ENCODE results near the gene PTPRR.
"Not testable (repeated sequence)": the region's sequence is repeated elsewhere in the genome, so short reads cannot be mapped to it uniquely, and the experiment has no call there.

Gene PTPRR

GRCh38 chr12:70741256-70741655, 179.3 kb downstream of the PTPRR start:
- H3K4me1 ChIP-seq (ENCODE audit: control insufficient read depth in 2 of 2, insufficient read depth in 2 of 2, low read length in 2 of 2) = peaks cover 10 to 12% of the 10 kb centered on the region in 2 donors
- no peaks in the 10 kb centered on the region for H3K36me3 ChIP-seq (ENCODE audit: control insufficient read depth in 2 of 2, insufficient read depth in 2 of 2, low read length in 2 of 2)
- H3K9ac ChIP-seq (ENCODE audit: low read depth in 1 of 2, low read length in 2 of 2) = no peak overlapping the region
- peak overlapping the region; percentile 36 to 63 for H3K27ac ChIP-seq (ENCODE audit: low read depth in 2 of 2, low read length in 2 of 2)
- H3K27me3 ChIP-seq (ENCODE audit: control insufficient read depth in 2 of 2, insufficient read depth in 2 of 2, low read length in 2 of 2) = no peaks in the 10 kb centered on the region
- peak overlapping the region in 1 of 2 donors; percentile 10 for H3K4me3 ChIP-seq (ENCODE audit: low read length in 2 of 2)
- H3K9me3 ChIP-seq (ENCODE audit: control insufficient read depth in 2 of 2, low read length in 2 of 2) = no peaks in the 10 kb centered on the region

GRCh38 chr12:70739756-70740155, 180.8 kb downstream of the PTPRR start:
- Histone ChIP-seq H3K27ac (ENCODE audit: low read depth in 2 of 2, low read length in 2 of 2) (no peak overlapping the region), H3K9me3 (ENCODE audit: control insufficient read depth in 2 of 2, low read length in 2 of 2) (no peaks in the 10 kb centered on the region), H3K27me3 (ENCODE audit: control insufficient read depth in 2 of 2, insufficient read depth in 2 of 2, low read length in 2 of 2) (no peaks in the 10 kb centered on the region), H3K4me3 (ENCODE audit: low read length in 2 of 2) (no peak overlapping the region), H3K36me3 (ENCODE audit: control insufficient read depth in 2 of 2, insufficient read depth in 2 of 2, low read length in 2 of 2) (no peaks in the 10 kb centered on the region), H3K4me1 (ENCODE audit: control insufficient read depth in 2 of 2, insufficient read depth in 2 of 2, low read length in 2 of 2) (peaks cover 12 to 17% of the 10 kb centered on the region in 2 donors), H3K9ac (ENCODE audit: low read depth in 1 of 2, low read length in 2 of 2) (no peak overlapping the region)

GRCh38 chr12:70736351-70737133, 184.0 kb downstream of the PTPRR start:
- H3K36me3 ChIP-seq (ENCODE audit: control insufficient read depth in 2 of 2, insufficient read depth in 2 of 2, low read length in 2 of 2) = no peaks in the 10 kb centered on the region
- H3K27ac ChIP-seq (ENCODE audit: low read depth in 2 of 2, low read length in 2 of 2) = peak overlapping the region; percentile 4 to 65

GRCh38 chr12:70735197-70735596, 185.3 kb downstream of the PTPRR start:
- not testable (repeated sequence) for H3K36me3 ChIP-seq (ENCODE audit: control insufficient read depth in 2 of 2, insufficient read depth in 2 of 2, low read length in 2 of 2)

More at GRCh38 chr12:70736351-70737133, 184.0 kb downstream of the PTPRR start:
- Histone ChIP-seq H3K4me1 (ENCODE audit: control insufficient read depth in 2 of 2, insufficient read depth in 2 of 2, low read length in 2 of 2) (peaks cover 10 to 14% of the 10 kb centered on the region in 2 donors), H3K4me3 (ENCODE audit: low read length in 2 of 2) (no peak overlapping the region), H3K9me3 (ENCODE audit: control insufficient read depth in 2 of 2, low read length in 2 of 2) (no peaks in the 10 kb centered on the region), H3K9ac (ENCODE audit: low read depth in 1 of 2, low read length in 2 of 2) (no peak overlapping the region), H3K27me3 (ENCODE audit: control insufficient read depth in 2 of 2, insufficient read depth in 2 of 2, low read length in 2 of 2) (no peaks in the 10 kb centered on the region)

GRCh38 chr12:70733385-70733784, 187.2 kb downstream of the PTPRR start:
- Histone ChIP-seq H3K4me1 (ENCODE audit: control insufficient read depth in 2 of 2, insufficient read depth in 2 of 2, low read length in 2 of 2) (peaks cover 6 to 12% of the 10 kb centered on the region in 2 donors), H3K9ac (ENCODE audit: low read depth in 1 of 2, low read length in 2 of 2) (no peak overlapping the region), H3K9me3 (ENCODE audit: control insufficient read depth in 2 of 2, low read length in 2 of 2) (no peaks in the 10 kb centered on the region), H3K27me3 (ENCODE audit: control insufficient read depth in 2 of 2, insufficient read depth in 2 of 2, low read length in 2 of 2) (no peaks in the 10 kb centered on the region), H3K27ac (ENCODE audit: low read depth in 2 of 2, low read length in 2 of 2) (no peak overlapping the region), H3K4me3 (ENCODE audit: low read length in 2 of 2) (no peak overlapping the region), H3K36me3 (ENCODE audit: control insufficient read depth in 2 of 2, insufficient read depth in 2 of 2, low read length in 2 of 2) (no peaks in the 10 kb centered on the region)

More at GRCh38 chr12:70735197-70735596, 185.3 kb downstream of the PTPRR start:
- H3K27ac ChIP-seq (ENCODE audit: low read depth in 2 of 2, low read length in 2 of 2); H3K9ac ChIP-seq (ENCODE audit: low read depth in 1 of 2, low read length in 2 of 2); H3K27me3 ChIP-seq (ENCODE audit: control insufficient read depth in 2 of 2, insufficient read depth in 2 of 2, low read length in 2 of 2); H3K4me3 ChIP-seq (ENCODE audit: low read length in 2 of 2); H3K9me3 ChIP-seq (ENCODE audit: control insufficient read depth in 2 of 2, low read length in 2 of 2): not testable (repeated sequence)
- H3K4me1 ChIP-seq (ENCODE audit: control insufficient read depth in 2 of 2, insufficient read depth in 2 of 2, low read length in 2 of 2) = peaks cover 6 to 12% of the 10 kb centered on the region in 2 donors

GRCh38 chr12:70732287-70732686, 188.3 kb downstream of the PTPRR start:
- Histone ChIP-seq H3K4me1 (ENCODE audit: control insufficient read depth in 2 of 2, insufficient read depth in 2 of 2, low read length in 2 of 2) (peaks cover 6 to 12% of the 10 kb centered on the region in 2 donors), H3K27ac (ENCODE audit: low read depth in 2 of 2, low read length in 2 of 2) (no peak overlapping the region), H3K9me3 (ENCODE audit: control insufficient read depth in 2 of 2, low read length in 2 of 2) (no peaks in the 10 kb centered on the region), H3K36me3 (ENCODE audit: control insufficient read depth in 2 of 2, insufficient read depth in 2 of 2, low read length in 2 of 2) (no peaks in the 10 kb centered on the region), H3K4me3 (ENCODE audit: low read length in 2 of 2) (no peak overlapping the region), H3K27me3 (ENCODE audit: control insufficient read depth in 2 of 2, insufficient read depth in 2 of 2, low read length in 2 of 2) (no peaks in the 10 kb centered on the region), H3K9ac (ENCODE audit: low read depth in 1 of 2, low read length in 2 of 2) (no peak overlapping the region)

GRCh38 chr12:70730675-70731180, 189.8 kb downstream of the PTPRR start:
- no peaks in the 10 kb centered on the region for H3K9me3 ChIP-seq (ENCODE audit: control insufficient read depth in 2 of 2, low read length in 2 of 2)
- peaks cover 0 to under 1% of the 10 kb centered on the region in 2 donors for H3K4me1 ChIP-seq (ENCODE audit: control insufficient read depth in 2 of 2, insufficient read depth in 2 of 2, low read length in 2 of 2)
- H3K4me3 ChIP-seq (ENCODE audit: low read length in 2 of 2) = no peak overlapping the region
- no peaks in the 10 kb centered on the region for H3K36me3 ChIP-seq (ENCODE audit: control insufficient read depth in 2 of 2, insufficient read depth in 2 of 2, low read length in 2 of 2)
- H3K27me3 ChIP-seq (ENCODE audit: control insufficient read depth in 2 of 2, insufficient read depth in 2 of 2, low read length in 2 of 2) = no peaks in the 10 kb centered on the region
- H3K9ac ChIP-seq (ENCODE audit: low read depth in 1 of 2, low read length in 2 of 2) = no peak overlapping the region
- no peak overlapping the region for H3K27ac ChIP-seq (ENCODE audit: low read depth in 2 of 2, low read length in 2 of 2)

- H3K9ac ChIP-seq (ENCODE audit: low read depth in 1 of 2, low read length in 2 of 2) = no peak overlapping the region
- H3K9me3 ChIP-seq (ENCODE audit: control insufficient read depth in 2 of 2, low read length in 2 of 2) = no peaks in the 10 kb centered on the region
- H3K4me1 ChIP-seq (ENCODE audit: control insufficient read depth in 2 of 2, insufficient read depth in 2 of 2, low read length in 2 of 2) = no peaks in the 10 kb centered on the region
- no peaks in the 10 kb centered on the region for H3K27me3 ChIP-seq (ENCODE audit: control insufficient read depth in 2 of 2, insufficient read depth in 2 of 2, low read length in 2 of 2)
- no peak overlapping the region for H3K27ac ChIP-seq (ENCODE audit: low read depth in 2 of 2, low read length in 2 of 2)
- no peak overlapping the region for H3K4me3 ChIP-seq (ENCODE audit: low read length in 2 of 2)
- no peaks in the 10 kb centered on the region for H3K36me3 ChIP-seq (ENCODE audit: control insufficient read depth in 2 of 2, insufficient read depth in 2 of 2, low read length in 2 of 2)
Observed at GRCh38 chr12:70724444-70724843, 196.1 kb downstream of the PTPRR start.

GRCh38 chr12:70722584-70723343, 197.8 kb downstream of the PTPRR start:
- Histone ChIP-seq H3K4me3 (ENCODE audit: low read length in 2 of 2) (no peak overlapping the region), H3K36me3 (ENCODE audit: control insufficient read depth in 2 of 2, insufficient read depth in 2 of 2, low read length in 2 of 2) (no peaks in the 10 kb centered on the region), H3K9ac (ENCODE audit: low read depth in 1 of 2, low read length in 2 of 2) (no peak overlapping the region), H3K27me3 (ENCODE audit: control insufficient read depth in 2 of 2, insufficient read depth in 2 of 2, low read length in 2 of 2) (no peaks in the 10 kb centered on the region), H3K9me3 (ENCODE audit: control insufficient read depth in 2 of 2, low read length in 2 of 2) (no peaks in the 10 kb centered on the region), H3K27ac (ENCODE audit: low read depth in 2 of 2, low read length in 2 of 2) (no peak overlapping the region), H3K4me1 (ENCODE audit: control insufficient read depth in 2 of 2, insufficient read depth in 2 of 2, low read length in 2 of 2) (no peaks in the 10 kb centered on the region)
